Ovary (tissue), 9 donors: ENCODE measurements around the gene KIAA0040. TPM values are rescaled to one million over a fixed set of nuclear protein-coding genes. Genes with fewer than 3 reads are reported as not detected.

ENCODE experiments used
- DNase-seq, 5 donors: peaks; one replicate each; pipeline ENCODE4 v3.0.0-alpha.2; 2019 to 2020
- H3K27ac ChIP-seq, 2 donors: fragments of 200-600 bp; one replicate each; pipeline versions ENCODE4 v1.5.1 to v1.8.0; 2019 to 2022
- H3K27me3 ChIP-seq: fragments of 200-600 bp; one replicate; pipeline ENCODE4 v1.8.0; 2022
- H3K36me3 ChIP-seq: fragments of 200-600 bp; sonication (generic); one replicate; pipeline ENCODE4 v1.5.1; 2019
- H3K4me1 ChIP-seq: one replicate; pipeline ENCODE4 v1.8.1; 2013; ENCODE audit warnings: mild to moderate bottlenecking, moderate library complexity; ENCODE audit not compliant: insufficient read depth
- H3K4me3 ChIP-seq: fragments of 200-600 bp; sonication (generic); one replicate; pipeline ENCODE4 v1.5.1; 2017
- H3K9me3 ChIP-seq, 2 donors: fragments of 200-600 bp in 1 of 2; sonication (generic) in 1 of 2; one replicate each; pipeline versions ENCODE4 v1.5.1 to v1.8.1; 2013 to 2019; ENCODE audit warnings: mild to moderate bottlenecking in 1 of 2, moderate library complexity in 1 of 2
- EP300 ChIP-seq: sonication (generic); formaldehyde crosslinking; IDR thresholded peaks from one replicate; pipeline ENCODE4 v1.6.1; 2017; ENCODE audit warnings: antibody characterized with exemption
- POLR2A ChIP-seq: fragments of 450-650 bp; IDR thresholded peaks from one replicate; pipeline ENCODE4 v1.6.1; 2017; ENCODE audit warnings: antibody characterized with exemption, mild to moderate bottlenecking, moderate library complexity
- WGBS, 3 donors: extraction: QIAGEN DNeasy Blood & Tissue Kit in 1 of 3; methylation state at CpG; one replicate each; pipeline versions ENCODE4 v1.1.5 to v1.1.7; 2013 to 2017; 5-methylcytosine and 5-hydroxymethylcytosine counted together
- intact Hi-C, 4 donors: fragments of 100-400 bp; cut with DNase I; formaldehyde crosslinking; loops; one replicate each; pipeline versions ENCODE4 v1.11.0 to v1.15.1; 2022 to 2023
- polyA plus RNA-seq, 2 donors: library from polyadenylated mRNA; stranded (reverse); fragments of 200-250 nt in 1 of 2; fragments of 350-450 nt in 1 of 2; fragmentation: Illumina TruSeq in 1 of 2; extraction: RNeasy Lipid Tissue Mini Kit (QIAGEN cat#74804) in 1 of 2; gene quantifications; one replicate each; pipeline ENCODE4 v1.2.3, GENCODE V29; 2013 to 2014
- total RNA-seq, 7 donors: library from RNA; depleted of rRNA in 2 of 7; stranded (reverse); fragments of >200 nt in 2 of 7; fragmentation: NEBNext Ultra II Directional in 3 of 7; extraction: Animal tissue kit (Norgen Biotek cat#: 25700) in 3 of 7; gene quantifications; one replicate each; pipeline versions ENCODE4 v1.1.0 to v1.2.4, GENCODE V29; 2016 to 2023
- TF ChIP-seq, protein P1 (sequence below), 3 donors: fragments of 450-650 bp in 2 of 3; fragments of 200-600 bp in 1 of 3; IDR thresholded peaks; one replicate each; pipeline versions ENCODE4 v1.5.1 to v1.8.0; 2016 to 2022; ENCODE audit warnings: antibody characterized with exemption in 3 of 3, mild to moderate bottlenecking in 1 of 3
- donor health status: DM: no; HTN: no; CAD: no; lungs with moderate emphysema.
- donor health status: DM: no; HTN: no; CAD: no.
- donor health status: Bipolar disorder and iron deficiency.
- donor health status: DM: yes; HTN: yes; CAD: no.
- donor health status: DM: no; HTN: no; CAD: no.
- donor health status: DM: yes; HTN: yes; CAD: no.

Gene KIAA0040
- total and polyA plus RNA-seq, 9 donors, result 5.2 to 24.7 (median 9.9) TPM

- Histone ChIP-seq H3K27me3 (no peaks in the 10 kb centered on the region), H3K36me3 (no peaks in the 10 kb centered on the region), H3K9me3 (no peaks in the 10 kb centered on the region), H3K4me3 (no peak overlapping the region), H3K27ac (no peak overlapping the region), H3K4me1 (no peaks in the 10 kb centered on the region)
- no peak for DNase-seq
- TF ChIP-seq, protein P1, sequence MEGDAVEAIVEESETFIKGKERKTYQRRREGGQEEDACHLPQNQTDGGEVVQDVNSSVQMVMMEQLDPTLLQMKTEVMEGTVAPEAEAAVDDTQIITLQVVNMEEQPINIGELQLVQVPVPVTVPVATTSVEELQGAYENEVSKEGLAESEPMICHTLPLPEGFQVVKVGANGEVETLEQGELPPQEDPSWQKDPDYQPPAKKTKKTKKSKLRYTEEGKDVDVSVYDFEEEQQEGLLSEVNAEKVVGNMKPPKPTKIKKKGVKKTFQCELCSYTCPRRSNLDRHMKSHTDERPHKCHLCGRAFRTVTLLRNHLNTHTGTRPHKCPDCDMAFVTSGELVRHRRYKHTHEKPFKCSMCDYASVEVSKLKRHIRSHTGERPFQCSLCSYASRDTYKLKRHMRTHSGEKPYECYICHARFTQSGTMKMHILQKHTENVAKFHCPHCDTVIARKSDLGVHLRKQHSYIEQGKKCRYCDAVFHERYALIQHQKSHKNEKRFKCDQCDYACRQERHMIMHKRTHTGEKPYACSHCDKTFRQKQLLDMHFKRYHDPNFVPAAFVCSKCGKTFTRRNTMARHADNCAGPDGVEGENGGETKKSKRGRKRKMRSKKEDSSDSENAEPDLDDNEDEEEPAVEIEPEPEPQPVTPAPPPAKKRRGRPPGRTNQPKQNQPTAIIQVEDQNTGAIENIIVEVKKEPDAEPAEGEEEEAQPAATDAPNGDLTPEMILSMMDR (IDR thresholded peaks at IDR 0.05), result no peak
- TF ChIP-seq EP300, result no peak
- TF ChIP-seq POLR2A, result no peak
- intact Hi-C loops, result loop anchor here in 3 of 4 donors (5.0 to 10.0 kb wide), 3 partner anchors 167 to 1734 kb away; no protein-coding TSS in a partner anchor
- WGBS, 3 donors, result 71 to 76% (median 74%) methylated on average over 9 of the region's 9 CpGs
These were observed 41.8 kb downstream of the KIAA0040 start for GRCh38 chr1:175150596-175151319.

DNA sequence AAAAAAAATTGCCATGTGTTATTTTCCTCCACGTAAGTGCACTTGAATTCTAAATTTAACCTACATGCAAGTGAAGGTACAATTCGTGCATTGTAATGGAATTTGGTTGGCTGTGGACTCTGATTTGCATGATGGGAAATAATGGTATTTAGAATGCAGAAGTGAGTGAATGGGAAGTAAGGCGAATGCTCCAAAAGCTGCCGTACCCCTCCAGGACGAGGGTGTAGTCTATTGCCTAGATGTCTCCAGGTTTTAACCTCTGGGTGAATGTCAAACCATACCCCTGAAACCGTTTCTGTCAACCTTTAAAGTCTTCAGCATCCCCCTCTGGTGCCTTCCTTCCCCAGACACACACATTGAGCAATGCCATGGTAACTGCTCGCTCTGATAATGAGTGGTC lies 44.5 kb downstream of the KIAA0040 start:
- intact Hi-C loops, result loop anchor here in 1 of 4 donors (10.0 kb wide), 1 partner anchor 1697 kb away; no protein-coding TSS in a partner anchor
- Histone ChIP-seq H3K27me3 (no peaks in the 10 kb centered on the region), H3K27ac (no peak overlapping the region), H3K36me3 (no peaks in the 10 kb centered on the region), H3K4me1 (no peaks in the 10 kb centered on the region), H3K9me3 (no peaks in the 10 kb centered on the region), H3K4me3 (no peak overlapping the region)
- no peak for DNase-seq
- 80 to 84% (median 82%) methylated on average over 7 of the region's 7 CpGs for WGBS, 3 donors
- TF ChIP-seq EP300 (no peak), POLR2A (no peak)
- TF ChIP-seq, protein P1 (IDR thresholded peaks at IDR 0.05), result no peak

GRCh38 chr1:175147569-175147968 lies 45.0 kb downstream of the KIAA0040 start:
- H3K36me3 ChIP-seq, result no peaks in the 10 kb centered on the region
- no peaks in the 10 kb centered on the region for H3K4me1 ChIP-seq
- no peaks in the 10 kb centered on the region for H3K27me3 ChIP-seq
- H3K9me3 ChIP-seq, result no peaks in the 10 kb centered on the region
- no peak overlapping the region for H3K4me3 ChIP-seq
- no peak for DNase-seq
- 91 to 94% (median 93%) methylated on average over 5 of the region's 5 CpGs for WGBS, 3 donors
- H3K27ac ChIP-seq, result no peak overlapping the region
- TF ChIP-seq, protein P1 (IDR thresholded peaks at IDR 0.05), result no peak
- TF ChIP-seq EP300 (no peak), POLR2A (no peak)
- intact Hi-C loops, result loop anchor here in 1 of 4 donors (10.0 kb wide), 1 partner anchor 1697 kb away; no protein-coding TSS in a partner anchor

DNA sequence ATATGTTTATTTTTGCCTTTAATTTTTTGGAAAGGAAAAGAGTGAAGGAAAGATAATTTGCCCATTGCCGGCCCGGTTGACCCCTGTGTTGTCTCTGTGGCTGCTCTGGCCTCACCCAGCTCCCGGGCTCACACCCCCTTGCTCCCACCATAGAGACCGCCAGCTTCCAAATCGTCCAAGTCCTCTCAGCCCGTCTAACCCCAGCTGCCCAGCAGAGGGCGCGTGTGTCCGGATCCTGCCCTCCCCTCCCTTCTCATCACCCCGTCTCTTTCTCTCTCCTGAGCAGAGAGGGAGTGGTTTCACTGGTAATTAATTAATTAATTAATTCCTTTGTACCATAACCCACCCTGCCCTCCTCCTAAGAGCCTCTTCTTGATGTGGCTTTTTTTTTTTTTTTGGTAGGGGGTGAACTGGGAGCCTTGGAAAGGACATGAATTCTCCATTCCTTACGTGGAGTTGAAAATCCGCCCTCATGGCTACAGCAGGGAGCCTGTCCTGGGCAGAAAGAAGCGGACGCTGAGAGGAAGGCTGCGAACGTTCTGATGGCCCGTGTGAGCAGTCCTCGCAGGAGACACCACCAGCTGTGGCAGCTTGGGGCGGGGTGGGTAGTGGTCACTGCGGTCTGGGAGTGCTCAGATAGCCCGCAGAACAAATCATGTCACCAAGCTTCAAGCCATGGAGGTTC lies 45.9 kb downstream of the KIAA0040 start:
- Histone ChIP-seq H3K27me3 (no peaks in the 10 kb centered on the region), H3K9me3 (no peaks in the 10 kb centered on the region), H3K4me1 (no peaks in the 10 kb centered on the region), H3K27ac (no peak overlapping the region), H3K4me3 (no peak overlapping the region), H3K36me3 (no peaks in the 10 kb centered on the region)
- peak; percentile 22 to 71 (median 58) for DNase-seq
- TF ChIP-seq POLR2A, result no peak
- TF ChIP-seq, protein P1 (IDR thresholded peaks at IDR 0.05), result peak; percentile 15 to 31 (median 28)
- 30 to 36% (median 32%) methylated on average over 21 of the region's 21 CpGs for WGBS, 3 donors
- intact Hi-C loops, result loop anchor here in 1 of 4 donors (10.0 kb wide), 1 partner anchor 1698 kb away; no protein-coding TSS in a partner anchor
